HCT116 (cell line): Measurements from ENCODE around the gene RBPJ. TPM values are rescaled to one million over a fixed set of nuclear protein-coding genes. Genes with fewer than 3 reads are reported as not detected.

ENCODE experiments used
- ATAC-seq: fragments of 200-7000 bp; cut with Tn5 transposase; 2 replicates; pipeline ENCODE4 v1.9.1; 2020; ENCODE audit warnings: mild to moderate bottlenecking, moderate library complexity
- BruUV-seq: library from RNA; stranded (reverse); fragments of 400-500 nt; replicated peaks from 2 replicates; lab custom pipeline; 2021; lab: Mats Ljungman, UMichigan
- CTCF ChIA-PET: fragments of 300-600 bp; sonication (Branson Sonifier 250); formaldehyde crosslinking; loops from one replicate; lab custom pipeline; 2021; ENCODE audit warnings: antibody characterized with exemption; lab: Charles Lee
- POLR2A ChIA-PET: fragments of 300-600, 350-600 bp; sonication (Branson Sonifier 250); formaldehyde crosslinking; loops from one replicate; lab custom pipeline; 2021; ENCODE audit warnings: antibody characterized with exemption; lab: Charles Lee
- RAD21 ChIA-PET, 2 experiments: fragments of 300-600 bp; sonication (Branson Sonifier 250); formaldehyde crosslinking; loops; one replicate each; lab custom pipeline; 2023; ENCODE audit warnings: low total read pairs in 2 of 2; ENCODE audit not compliant: uncharacterized antibody in 2 of 2, unreplicated experiment in 2 of 2, low non-redundant PET in 1 of 2; lab: Charles Lee
- DNase-seq: peaks from one replicate; pipeline ENCODE4 v3.0.0-alpha.2; 2010; ENCODE audit warnings: low read depth, low spot score
- H2AFZ ChIP-seq: fragments of 200-600 bp; shearing (Covaris generic), sonication (generic); 2 replicates; pipeline ENCODE4 v1.6.1; 2017; ENCODE audit warnings: low read depth, mixed run types, mixed read lengths, antibody characterized with exemption, low read length; ENCODE audit not compliant: poor library complexity, severe bottlenecking
- H3K27ac ChIP-seq: 2 replicates; pipeline ENCODE4 v1.5.1; 2012; ENCODE audit warnings: low read depth, low read length
- H3K27me3 ChIP-seq: fragments of 200-600 bp; sonication (generic); 2 replicates; pipeline ENCODE4 v1.6.1; 2016; ENCODE audit warnings: mixed run types, low read length, mixed read lengths; ENCODE audit not compliant: insufficient read depth
- H3K36me3 ChIP-seq, 2 experiments: fragments of 200-500 bp in 1 of 2; fragments of 200-600 bp in 1 of 2; sonication (Bioruptor generic) in 1 of 2; sonication (generic) in 1 of 2; 2 replicates each; pipeline versions ENCODE4 v1.5.1 to v1.6.1; 2014 to 2016; ENCODE audit warnings: low read length in 2 of 2, inconsistent platforms in 1 of 2, mixed read lengths in 1 of 2, mixed run types in 1 of 2; ENCODE audit not compliant: insufficient read depth in 2 of 2, control insufficient read depth in 1 of 2
- H3K4me1 ChIP-seq, 2 experiments: fragments of 200-600 bp in 1 of 2; sonication (generic) in 1 of 2; 2 replicates each; pipeline versions ENCODE4 v1.5.1 to v1.6.1; 2012 to 2017; ENCODE audit warnings: low read length in 2 of 2, inconsistent platforms in 1 of 2, mild to moderate bottlenecking in 1 of 2, mixed read lengths in 1 of 2, mixed run types in 1 of 2, moderate library complexity in 1 of 2; ENCODE audit not compliant: insufficient read depth in 2 of 2, control insufficient read depth in 1 of 2
- H3K4me2 ChIP-seq: fragments of 200-600 bp; sonication (generic); 2 replicates; pipeline ENCODE4 v1.6.1; 2017; ENCODE audit warnings: mixed run types, low read length, mixed read lengths
- H3K4me3 ChIP-seq, 2 experiments: fragments of 200-600 bp in 1 of 2; sonication (generic) in 1 of 2; replicated peaks in 1 of 2; 2 replicates each; pipeline ENCODE4 v1.5.1; 2011 to 2016; ENCODE audit warnings: low read length in 2 of 2, control low read depth in 1 of 2, low read depth in 1 of 2, mild to moderate bottlenecking in 1 of 2, mixed read lengths in 1 of 2, mixed run types in 1 of 2
- H3K79me2 ChIP-seq: fragments of 200-600 bp; sonication (generic); 2 replicates; pipeline ENCODE4 v1.6.1; 2017; ENCODE audit warnings: mild to moderate bottlenecking, mixed run types, low read length, moderate library complexity, mixed read lengths; ENCODE audit not compliant: insufficient read depth
- H3K9ac ChIP-seq: fragments of 200-600 bp; sonication (generic); 2 replicates; pipeline ENCODE4 v1.6.1; 2016; ENCODE audit warnings: low read length, mixed read lengths
- H3K9me2 ChIP-seq: fragments of 200-600 bp; sonication (generic), shearing (Covaris generic); 2 replicates; pipeline ENCODE4 v1.6.1; 2017; ENCODE audit warnings: mixed run types, mild to moderate bottlenecking, moderate library complexity; ENCODE audit not compliant: insufficient read depth
- H3K9me3 ChIP-seq, 2 experiments: fragments of 200-500 bp in 1 of 2; fragments of 200-600 bp in 1 of 2; sonication (Bioruptor generic) in 1 of 2; sonication (generic) in 1 of 2; 2 replicates each; pipeline ENCODE4 v1.6.1; 2014 to 2017; ENCODE audit warnings: low read length in 2 of 2, mixed read lengths in 2 of 2, inconsistent platforms in 1 of 2, low read depth in 1 of 2, mild to moderate bottlenecking in 1 of 2, mixed run types in 1 of 2, moderate library complexity in 1 of 2; ENCODE audit not compliant: control insufficient read depth in 1 of 2, insufficient read depth in 1 of 2
- H4K20me1 ChIP-seq: fragments of 200-600 bp; sonication (generic), shearing (Covaris generic); 2 replicates; pipeline ENCODE4 v1.6.1; 2017; ENCODE audit warnings: mixed run types, mild to moderate bottlenecking, moderate library complexity; ENCODE audit not compliant: insufficient read depth
- CBX3 ChIP-seq: IDR thresholded peaks from 2 replicates; pipeline ENCODE4 v1.6.1; 2012; ENCODE audit warnings: low read depth
- CEBPB ChIP-seq: IDR thresholded peaks from 2 replicates; pipeline ENCODE4 v1.6.1; 2012; ENCODE audit warnings: low read depth
- CTCF ChIP-seq, 3 experiments: fragments of 200-600 bp in 1 of 3; sonication (generic) in 1 of 3; IDR thresholded peaks in 2 of 3; conservative IDR thresholded peaks in 1 of 3; 2 replicates each; pipeline ENCODE4 v1.5.1; 2012 to 2017; ENCODE audit warnings: low read depth in 2 of 3, low read length in 2 of 3, antibody characterized with exemption in 1 of 3, borderline replicate concordance in 1 of 3, control low read depth in 1 of 3, mild to moderate bottlenecking in 1 of 3, mixed read lengths in 1 of 3, mixed run types in 1 of 3, moderate library complexity in 1 of 3; ENCODE audit not compliant: insufficient read depth in 1 of 3
- FOSL1 ChIP-seq: IDR thresholded peaks from 2 replicates; pipeline ENCODE4 v1.6.1; 2012; ENCODE audit warnings: low read depth
- MAX ChIP-seq: IDR thresholded peaks from 2 replicates; pipeline ENCODE4 v1.6.1; 2012
- POLR2A ChIP-seq: IDR thresholded peaks from 2 replicates; pipeline ENCODE4 v1.7.0; 2011; ENCODE audit warnings: borderline replicate concordance; ENCODE audit not compliant: insufficient read depth, insufficient read length; ENCODE audit errors: extremely low read depth
- POLR2AphosphoS5 ChIP-seq: IDR thresholded peaks from 2 replicates; pipeline ENCODE4 v1.6.1; 2011; ENCODE audit warnings: mild to moderate bottlenecking, low read depth, low read length, moderate library complexity
- RAD21 ChIP-seq: IDR thresholded peaks from 2 replicates; pipeline ENCODE4 v1.6.1; 2012; ENCODE audit warnings: low read depth, mild to moderate bottlenecking
- SIN3A ChIP-seq: IDR thresholded peaks from 2 replicates; pipeline ENCODE4 v1.6.1; 2012; ENCODE audit warnings: low read depth
- SP1 ChIP-seq: IDR thresholded peaks from 2 replicates; pipeline ENCODE4 v1.6.1; 2012; ENCODE audit warnings: low read depth
- SRF ChIP-seq: IDR thresholded peaks from 2 replicates; pipeline ENCODE4 v1.6.1; 2012; ENCODE audit warnings: low read depth
- TCF7L2 ChIP-seq: IDR thresholded peaks from 2 replicates; pipeline ENCODE4 v1.7.0; 2011; ENCODE audit warnings: borderline replicate concordance, inconsistent platforms; ENCODE audit not compliant: insufficient read depth, insufficient read length; ENCODE audit errors: extremely low read depth
- ZFX ChIP-seq: fragments of 450-650 bp; IDR thresholded peaks from 2 replicates; pipeline ENCODE4 v1.6.1; 2017
- intact Hi-C: fragments of 100-400 bp; cut with micrococcal nuclease; formaldehyde crosslinking; loops from 2 replicates; pipeline ENCODE4 v1.10.0; 2022
- total RNA-seq: library from RNA; stranded (reverse); gene quantifications from one replicate; pipeline ENCODE4 v1.2.1, GENCODE V29; 2021; ENCODE audit not compliant: unreplicated experiment

RBPJ gene
- total RNA-seq, 1 experiment from 2014 or later = 72.7 TPM

GRCh38 chr4:26458157-26458561, 137.3 kb downstream of the RBPJ start:
- H3K9me3 ChIP-seq = no peaks in the 10 kb centered on the region
- no peaks in the 10 kb centered on the region for H3K27me3 ChIP-seq
- H3K4me2 ChIP-seq = no peak overlapping the region
- peak overlapping the region; percentile 62 for H2AFZ ChIP-seq
- no peak overlapping the region for H3K4me3 ChIP-seq
- H3K27ac ChIP-seq = no peak overlapping the region
- no TSS peak for BruUV-seq
- peaks cover 0 to 15% of the 10 kb centered on the region in 2 experiments; a peak in 2 of 4 replicates for H3K4me1 ChIP-seq
- TF ChIP-seq POLR2A = no peak
- TF ChIP-seq SRF = no peak
- TF ChIP-seq FOSL1 = no peak
- TF ChIP-seq SIN3A = no peak
- TF ChIP-seq POLR2AphosphoS5 = no peak
- no peak for TF ChIP-seq SP1
- TF ChIP-seq RAD21 = no peak
- DNase-seq = no peak
- intact Hi-C loops = loop anchor here (2.0 to 10.0 kb wide), 3 partner anchors 124 to 557 kb away; partner anchors contain the start of gene TBC1D19
- H3K79me2 ChIP-seq = no peaks in the 10 kb centered on the region
- no peaks in the 10 kb centered on the region for H4K20me1 ChIP-seq
- ChIA-PET POLR2A (interaction anchor here (0.6 kb wide), 1 partner anchor 300 kb away, joined by 3 read pairs; no protein-coding TSS in a partner anchor), CTCF (interaction anchor here (0.5 to 1.6 kb wide), 3 partner anchors 21 to 310 kb away, joined by 3 to 4 read pairs (median 3); no protein-coding TSS in a partner anchor), RAD21 (interaction anchor here (0.5 to 0.6 kb wide), 2 partner anchors 110 to 402 kb away, joined by 3 to 4 read pairs; partner anchors contain the start of gene STIM2 (in 1 of the 2))
- no peak overlapping the region for H3K9ac ChIP-seq
- no peaks in the 10 kb centered on the region for H3K36me3 ChIP-seq
- no peak for ATAC-seq
- no peaks in the 10 kb centered on the region for H3K9me2 ChIP-seq

GRCh38 chr4:26459054-26459755, 138.4 kb downstream of the RBPJ start:
- Histone ChIP-seq H3K4me3 (peak overlapping the region; percentile 32 to 46), H3K9me3 (peaks cover 0 to 6% of the 10 kb centered on the region in 2 experiments; a peak in 1 of 4 replicates), H3K36me3 (no peaks in the 10 kb centered on the region), H3K27me3 (no peaks in the 10 kb centered on the region), H2AFZ (peak overlapping the region; percentile 62)
- DNase-seq (peak; percentile 61), ATAC-seq (peak; percentile 85)
- RAD21 ChIA-PET = interaction anchor here in 1 of 2 experiments (0.7 kb wide), 2 partner anchors 110 to 262 kb away, joined by 3 read pairs; no protein-coding TSS in a partner anchor
- TF ChIP-seq CEBPB = 0 out of 2 replicates have a peak, but pooled peaks have one; percentile 18
- TF ChIP-seq TCF7L2 = no peak
- peak; percentile 62 to 72 (median 63); a peak in 5 of 6 replicates for TF ChIP-seq CTCF (IDR thresholded peaks at IDR 0.05 in 2 of 3, conservative IDR thresholded peaks at IDR 0.05 in 1 of 3; ENCODE audit: borderline replicate concordance in 1 of 3, insufficient read depth in 1 of 3, low read depth in 2 of 3, low read length in 2 of 3)
- 0 out of 2 replicates have a peak, but pooled peaks have one; percentile 22 for TF ChIP-seq MAX
- peak; percentile 84 for TF ChIP-seq RAD21
- no peak for TF ChIP-seq ZFX
- peak; percentile 28; the same call in 1 of the 2 replicates for TF ChIP-seq CBX3
- 0 out of 2 replicates have a peak, but pooled peaks have one; percentile 13 for TF ChIP-seq SRF
- TF ChIP-seq, all 23 proteins: peak for 6
- CTCF ChIA-PET = interaction anchor here (1.0 to 1.6 kb wide), 3 partner anchors 9 to 260 kb away, joined by 3 to 6 read pairs (median 4); no protein-coding TSS in a partner anchor
- POLR2A ChIA-PET = no interaction called here
- Histone ChIP-seq H3K79me2 (no peaks in the 10 kb centered on the region), H3K9ac (no peak overlapping the region), H3K4me2 (peak overlapping the region; percentile 72), H3K9me2 (no peaks in the 10 kb centered on the region), H3K4me1 (peaks cover 0 to 15% of the 10 kb centered on the region in 2 experiments; a peak in 2 of 4 replicates), H4K20me1 (no peaks in the 10 kb centered on the region), H3K27ac (no peak overlapping the region)
- no TSS peak for BruUV-seq
- intact Hi-C loops = loop anchor here (2.0 to 10.0 kb wide), 3 partner anchors 123 to 556 kb away; partner anchors contain the start of gene TBC1D19
